ENCODE data around the gene CHL1.

CHL1 gene

DNA sequence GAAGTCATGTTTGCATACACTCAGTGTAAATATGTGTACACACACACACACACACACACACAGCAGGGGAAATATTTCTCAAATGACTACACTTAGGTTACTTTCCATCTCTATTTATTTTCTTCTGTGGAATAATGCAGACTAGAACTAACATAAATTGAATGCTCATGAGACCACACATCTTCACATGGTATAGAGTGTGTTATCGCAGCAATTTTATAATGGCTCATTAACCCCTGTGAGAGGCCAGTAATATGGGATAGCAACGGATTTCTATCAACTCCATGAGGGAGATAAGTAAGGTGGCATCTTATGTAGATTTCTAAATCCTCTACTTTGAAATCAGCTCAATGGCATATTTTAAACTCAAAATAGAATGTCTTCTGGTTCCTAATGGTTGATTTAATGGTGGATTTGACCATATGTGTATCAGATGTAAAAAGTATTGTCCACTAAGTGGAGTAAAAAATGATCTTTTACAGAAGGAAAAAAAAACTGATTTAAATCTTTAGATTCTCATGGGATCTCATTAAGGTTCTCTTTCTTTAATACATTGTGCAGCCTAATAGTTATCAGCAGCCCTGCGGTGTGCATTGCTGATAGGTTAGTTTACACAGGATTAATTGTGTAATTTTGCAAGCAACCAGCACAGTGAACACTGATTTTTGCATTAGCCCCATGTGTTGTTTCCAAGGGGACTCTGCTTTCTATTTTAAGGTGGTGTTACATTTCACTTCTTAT lies 32.0 kb downstream of the CHL1 start:
- no peak for DNase-seq (ENCODE audit: low read depth)

DNA sequence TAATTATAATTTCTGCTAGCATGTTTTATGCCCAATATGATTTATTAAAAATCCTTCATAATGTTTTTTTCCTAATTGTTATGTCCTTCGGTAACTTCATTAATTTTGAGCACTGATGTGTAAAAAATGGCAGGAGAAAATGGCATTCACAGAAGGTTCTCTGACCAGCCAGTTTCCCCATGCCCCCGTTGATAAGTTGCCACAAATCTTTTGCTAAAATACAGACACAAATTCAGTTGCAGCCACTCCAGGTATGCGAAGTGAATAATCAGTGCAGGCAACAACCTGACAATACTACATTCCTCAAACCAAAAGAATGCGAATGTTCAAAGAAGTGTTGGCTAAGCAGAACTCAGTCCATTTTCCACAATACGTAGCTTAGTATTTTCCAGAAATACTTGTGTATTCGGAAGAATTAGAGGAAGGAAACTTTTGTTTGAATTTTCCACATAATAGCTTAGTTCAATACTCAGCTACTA lies 32.7 kb downstream of the CHL1 start:
- no peak for DNase-seq (ENCODE audit: low read depth)

DNA sequence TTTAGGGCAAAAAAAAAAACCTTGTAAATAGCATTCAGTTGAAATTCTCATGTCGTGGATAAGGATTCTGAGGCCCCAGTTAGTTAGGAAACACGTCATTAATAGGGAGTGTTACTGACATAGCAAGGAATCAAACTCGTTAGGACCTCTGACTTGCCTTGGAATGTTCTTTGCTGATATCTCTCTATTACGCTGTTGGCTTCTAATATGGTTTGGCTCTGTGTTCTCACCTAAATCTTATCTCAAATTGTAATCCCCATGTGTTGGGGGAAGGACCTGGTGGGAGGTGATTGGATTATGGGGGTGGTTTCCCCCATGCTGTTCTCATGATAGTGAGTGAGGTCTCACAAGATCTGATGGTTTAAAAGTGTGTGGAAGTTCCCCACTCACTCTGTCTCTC lies 40.3 kb downstream of the CHL1 start:
- no peak for DNase-seq (ENCODE audit: low read depth)

DNA sequence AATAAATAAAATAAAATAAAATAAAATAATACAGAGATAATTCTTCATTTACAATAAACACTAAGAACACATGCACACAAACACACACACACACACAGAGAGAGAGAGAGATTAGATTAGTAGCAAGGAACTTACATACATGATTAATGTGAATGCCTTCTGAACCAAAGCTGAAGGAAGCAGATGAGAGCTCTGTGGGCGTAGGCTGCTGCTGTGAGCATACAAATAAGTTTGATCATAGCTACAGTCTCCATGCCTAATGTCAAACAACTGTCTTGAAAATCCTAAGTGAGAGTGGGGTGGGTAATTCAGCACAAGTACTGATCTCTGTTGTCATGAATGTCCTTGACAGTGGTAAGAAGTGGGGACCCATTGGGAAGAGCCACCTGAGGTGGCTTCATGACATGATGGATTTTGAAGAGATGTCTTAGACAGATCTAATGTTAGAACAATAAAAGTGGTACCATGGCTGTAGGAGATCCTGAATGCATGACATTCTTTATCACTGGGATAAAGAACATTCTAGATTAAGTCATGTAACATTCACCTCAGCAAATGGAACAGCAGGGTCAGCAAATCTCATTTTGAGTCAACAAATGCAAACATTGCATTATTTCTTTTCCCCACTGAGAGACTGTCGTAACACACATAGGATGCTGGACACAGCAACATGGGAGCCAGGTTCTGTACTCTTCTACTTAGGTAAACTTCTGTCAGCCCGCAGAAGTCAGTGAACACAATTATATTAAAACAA lies 46.2 kb downstream of the CHL1 start:
- DNase-seq (ENCODE audit: low read depth): no peak

DNA sequence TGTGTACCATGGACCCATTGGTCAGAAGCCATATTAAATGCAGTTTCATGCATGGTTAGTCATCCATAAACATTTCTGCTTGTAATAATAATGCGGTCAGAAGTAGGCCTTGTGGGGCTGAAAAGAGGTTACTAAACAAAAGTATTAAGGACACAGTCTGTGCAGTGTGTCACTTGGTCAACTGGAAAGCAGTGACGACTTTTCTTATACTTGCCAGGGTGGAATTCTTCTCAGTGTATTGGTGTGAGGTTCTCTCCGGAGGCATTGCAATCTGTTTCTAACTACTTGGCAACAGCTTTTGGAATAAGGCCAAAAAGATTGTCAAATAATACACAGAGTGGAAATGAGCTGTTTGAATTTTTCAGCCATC lies 46.8 kb downstream of the CHL1 start:
- no peak for DNase-seq (ENCODE audit: low read depth)

- DNase-seq (ENCODE audit: low read depth): no peak
Measured at GRCh38 chr3:244041-244440, 47.5 kb downstream of the CHL1 start.

- DNase-seq (ENCODE audit: low read depth): no peak
Measured at GRCh38 chr3:247916-248315, 51.4 kb downstream of the CHL1 start.

- no peak for DNase-seq (ENCODE audit: low read depth)
Measured at GRCh38 chr3:248864-249520, 52.4 kb downstream of the CHL1 start.

- DNase-seq (ENCODE audit: low read depth): no peak
Measured at GRCh38 chr3:249587-250262, 53.2 kb downstream of the CHL1 start.

DNA sequence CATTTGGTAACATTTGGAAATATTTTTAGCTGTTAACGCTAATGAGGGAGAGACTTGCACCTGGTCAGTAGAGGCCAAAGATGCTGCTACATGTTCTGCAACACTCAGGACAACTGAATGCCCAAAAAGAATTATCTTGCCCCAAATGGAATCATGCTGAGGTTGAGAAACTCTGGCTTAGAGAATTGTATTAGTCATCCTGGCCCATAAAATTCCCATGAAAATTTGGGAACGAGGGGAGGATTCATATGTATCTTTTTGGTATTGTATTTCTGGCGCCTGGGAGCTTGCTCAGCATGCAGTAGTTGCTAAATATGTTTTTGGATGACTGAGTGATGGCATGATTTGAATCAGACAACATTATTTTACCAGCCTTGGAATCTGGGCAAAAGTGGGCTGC lies 59.9 kb downstream of the CHL1 start:
- no peak for DNase-seq (ENCODE audit: low read depth)

- DNase-seq (ENCODE audit: low read depth): no peak
Measured at GRCh38 chr3:257826-258225, 61.3 kb downstream of the CHL1 start.

DNA sequence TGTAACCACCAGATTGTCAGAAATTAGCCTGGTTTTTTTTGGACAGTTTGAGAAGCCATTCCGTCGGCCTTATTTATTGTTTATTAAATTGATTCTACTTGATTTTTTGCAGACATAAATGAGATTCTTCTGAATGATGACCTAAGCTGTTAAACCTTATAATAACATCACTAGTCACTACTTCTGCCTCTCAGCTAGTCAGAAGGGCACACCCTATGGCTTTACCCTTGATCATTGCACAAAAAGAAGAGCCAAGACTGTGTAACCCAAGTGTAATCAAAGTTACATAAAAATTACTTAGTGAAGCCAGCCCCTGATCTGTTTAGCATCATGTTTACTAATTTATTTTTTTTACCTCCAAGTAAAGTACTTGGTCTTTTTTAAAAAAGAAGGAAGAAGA lies 64.3 kb downstream of the CHL1 start:
- no peak for DNase-seq (ENCODE audit: low read depth)

GRCh38 chr3:263393-263792 lies 66.8 kb downstream of the CHL1 start:
- DNase-seq (ENCODE audit: low read depth): no peak

DNA sequence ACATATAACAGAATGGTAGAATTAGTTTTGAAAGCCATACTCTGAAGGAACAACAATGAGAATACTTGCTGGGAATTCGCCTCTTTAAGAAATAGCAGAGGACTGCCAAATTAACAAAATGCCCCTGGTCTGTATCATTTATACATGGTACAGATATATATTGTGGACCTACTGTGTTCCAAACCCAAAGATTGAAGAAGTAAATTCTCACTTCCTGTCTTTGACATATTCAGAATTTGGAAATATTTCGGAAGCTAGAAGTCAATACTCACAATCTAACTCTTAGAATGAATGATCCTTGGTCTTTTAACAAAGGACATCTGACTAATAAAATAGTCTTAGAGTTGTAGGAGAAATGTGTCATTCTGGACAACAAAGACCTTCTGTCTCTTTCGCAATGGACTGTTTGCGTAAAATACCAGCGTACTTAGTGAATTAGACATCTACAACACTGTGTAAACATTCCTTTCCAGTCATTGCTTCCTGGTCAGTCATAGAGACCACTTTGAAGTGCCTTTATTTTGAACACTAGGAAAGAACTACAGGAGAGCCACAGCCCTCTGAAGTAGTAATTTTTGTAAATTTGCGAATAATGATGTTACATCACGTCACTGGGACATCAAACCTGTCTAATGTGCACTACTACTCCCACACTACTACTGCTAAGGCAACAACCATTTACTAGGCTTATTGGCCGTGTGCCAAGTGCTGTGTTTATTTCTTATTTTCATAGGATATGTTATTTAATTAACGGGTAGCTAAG lies 68.0 kb downstream of the CHL1 start:
- no peak for DNase-seq (ENCODE audit: low read depth)

- DNase-seq (ENCODE audit: low read depth): no peak
Measured at GRCh38 chr3:267101-267500, 70.5 kb downstream of the CHL1 start.

DNA sequence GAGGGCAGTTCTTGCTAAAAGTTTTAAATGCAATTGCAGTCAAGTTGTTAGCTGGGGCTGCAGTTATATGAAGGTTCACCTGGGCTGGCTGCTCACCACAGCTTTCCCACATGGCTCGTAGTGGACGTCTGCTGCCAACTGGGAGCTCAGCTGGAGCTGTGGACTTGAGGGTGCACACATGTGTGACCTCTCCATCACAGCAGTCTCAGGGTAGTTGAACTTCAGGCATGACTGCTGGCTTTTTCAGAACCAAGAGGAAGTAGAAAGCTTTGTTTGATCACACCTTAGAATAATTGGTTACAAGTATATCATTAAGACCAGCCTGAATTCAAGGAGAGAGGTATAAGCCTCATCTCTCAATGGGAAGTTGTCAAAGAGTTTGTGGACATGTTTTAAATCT lies 74.1 kb downstream of the CHL1 start:
- DNase-seq (ENCODE audit: low read depth): no peak

DNA sequence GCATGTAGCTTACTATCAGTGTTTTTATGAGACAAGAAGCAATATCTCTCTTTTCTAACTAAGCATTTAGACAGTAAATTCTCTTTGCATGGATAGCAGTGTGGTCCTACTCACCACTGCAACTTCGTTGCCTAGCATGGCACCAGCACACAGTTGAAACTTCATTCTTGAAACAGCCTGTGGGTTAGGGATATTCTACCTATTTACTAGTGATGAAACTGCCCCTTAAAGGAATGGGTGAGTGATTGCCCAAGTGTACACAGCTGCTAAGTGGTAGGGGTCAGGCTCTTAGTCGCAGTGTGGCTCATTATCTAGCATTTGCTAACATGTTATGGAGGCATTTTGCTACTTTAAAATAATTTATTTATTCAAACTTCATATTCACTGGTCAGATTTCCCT lies 78.4 kb downstream of the CHL1 start:
- no peak for DNase-seq (ENCODE audit: low read depth)

- DNase-seq (ENCODE audit: low read depth): no peak
Measured at GRCh38 chr3:277873-278272, 81.3 kb downstream of the CHL1 start.

- DNase-seq (ENCODE audit: low read depth): no peak
Measured at GRCh38 chr3:278300-279064, 81.9 kb downstream of the CHL1 start.

DNA sequence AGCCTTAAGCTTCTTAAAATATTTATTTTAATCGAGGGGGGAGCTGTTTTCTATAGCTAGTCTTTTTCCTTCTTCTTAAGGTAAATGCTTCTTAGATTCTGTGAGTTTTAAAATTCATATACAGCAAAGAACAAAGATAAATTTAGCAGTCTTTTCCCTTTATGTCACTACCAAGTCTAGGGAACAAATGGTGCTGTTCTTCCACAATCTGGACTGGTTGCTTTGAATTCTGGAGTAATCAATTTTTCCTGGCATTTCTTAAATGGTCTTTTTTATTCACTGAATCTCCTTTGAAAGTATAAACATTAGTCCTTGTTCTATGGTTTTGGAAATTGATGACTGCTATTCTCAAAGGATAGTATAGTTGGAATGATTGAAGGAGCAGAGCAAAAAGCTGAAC lies 82.8 kb downstream of the CHL1 start:
- DNase-seq (ENCODE audit: low read depth): no peak

DNA sequence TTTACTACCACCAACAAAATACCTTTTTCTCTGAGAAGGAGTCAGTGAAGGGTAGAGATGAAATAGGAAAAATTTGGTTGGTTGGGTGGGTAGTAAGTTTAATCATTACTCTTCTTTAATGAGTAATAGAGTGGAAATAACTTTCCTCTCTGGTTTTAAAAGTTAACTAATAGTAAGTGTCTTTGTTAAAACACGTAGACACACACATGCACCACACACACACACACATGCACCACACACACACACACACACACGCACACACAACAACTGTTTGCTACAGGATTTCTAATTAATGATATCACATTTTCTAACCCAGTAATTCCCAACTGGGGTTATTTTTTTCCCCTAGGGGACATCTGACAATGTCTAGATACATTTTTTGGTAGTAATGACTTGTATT lies 84.1 kb downstream of the CHL1 start:
- DNase-seq (ENCODE audit: low read depth): no peak

Data from GM04504 (cell line).